GM21737 (cell line): ENCODE data around the gene DNAH14.
"Not testable (repeated sequence)": the region's sequence is repeated elsewhere in the genome, so short reads cannot be mapped to it uniquely, and the experiment has no call there.

Experiments
- ATAC-seq: cut with Tn5 transposase; IDR thresholded peaks from one replicate; pipeline ENCODE4 v1.9.1; 2021; ENCODE audit warnings: mild to moderate bottlenecking, moderate library complexity; ENCODE audit not compliant: unreplicated experiment

Gene DNAH14

GRCh38 chr1:225380691-225381090 lies 451.2 kb downstream of the DNAH14 start:
- no peak for ATAC-seq

- not testable (repeated sequence) for ATAC-seq
These were observed 457.4 kb downstream of the DNAH14 start for GRCh38 chr1:225386860-225387259.

- no peak for ATAC-seq
These were observed 458.9 kb downstream of the DNAH14 start for GRCh38 chr1:225388372-225388771.

GRCh38 chr1:225389843-225390242 lies 460.4 kb downstream of the DNAH14 start:
- ATAC-seq = no peak

- ATAC-seq = no peak
These were observed 466.9 kb downstream of the DNAH14 start for GRCh38 chr1:225396357-225396756.

- ATAC-seq = no peak
These were observed 471.5 kb downstream of the DNAH14 start for GRCh38 chr1:225400968-225401367.

GRCh38 chr1:225406976-225407725 lies 477.7 kb downstream of the DNAH14 start:
- no peak for ATAC-seq

- no peak for ATAC-seq
These were observed 478.3 kb downstream of the DNAH14 start for GRCh38 chr1:225407755-225408154.

- ATAC-seq = no peak
These were observed 478.8 kb downstream of the DNAH14 start for GRCh38 chr1:225408249-225408648.

GRCh38 chr1:225409051-225409450 lies 479.6 kb downstream of the DNAH14 start:
- no peak for ATAC-seq

- ATAC-seq = no peak
These were observed 480.6 kb downstream of the DNAH14 start for GRCh38 chr1:225410036-225410435.

GRCh38 chr1:225412321-225412720 lies 482.8 kb downstream of the DNAH14 start:
- no peak for ATAC-seq

- ATAC-seq = no peak
These were observed 483.4 kb downstream of the DNAH14 start for GRCh38 chr1:225412803-225413351.

- ATAC-seq = no peak
These were observed 484.4 kb downstream of the DNAH14 start for GRCh38 chr1:225413708-225414375.

- no peak for ATAC-seq
These were observed 485.8 kb downstream of the DNAH14 start for GRCh38 chr1:225415307-225415706.

- ATAC-seq = no peak
These were observed 486.7 kb downstream of the DNAH14 start for GRCh38 chr1:225415967-225416745.

- ATAC-seq = no peak
These were observed 488.6 kb downstream of the DNAH14 start for GRCh38 chr1:225418059-225418458.

GRCh38 chr1:225418598-225418997 lies 489.1 kb downstream of the DNAH14 start:
- ATAC-seq = no peak

GRCh38 chr1:225422031-225422605 lies 492.6 kb downstream of the DNAH14 start:
- ATAC-seq = no peak

- ATAC-seq = no peak
These were observed 493.5 kb downstream of the DNAH14 start for GRCh38 chr1:225422795-225423517.
